ENCODE data around the gene TEAD1.

The TEAD1 gene

DNA sequence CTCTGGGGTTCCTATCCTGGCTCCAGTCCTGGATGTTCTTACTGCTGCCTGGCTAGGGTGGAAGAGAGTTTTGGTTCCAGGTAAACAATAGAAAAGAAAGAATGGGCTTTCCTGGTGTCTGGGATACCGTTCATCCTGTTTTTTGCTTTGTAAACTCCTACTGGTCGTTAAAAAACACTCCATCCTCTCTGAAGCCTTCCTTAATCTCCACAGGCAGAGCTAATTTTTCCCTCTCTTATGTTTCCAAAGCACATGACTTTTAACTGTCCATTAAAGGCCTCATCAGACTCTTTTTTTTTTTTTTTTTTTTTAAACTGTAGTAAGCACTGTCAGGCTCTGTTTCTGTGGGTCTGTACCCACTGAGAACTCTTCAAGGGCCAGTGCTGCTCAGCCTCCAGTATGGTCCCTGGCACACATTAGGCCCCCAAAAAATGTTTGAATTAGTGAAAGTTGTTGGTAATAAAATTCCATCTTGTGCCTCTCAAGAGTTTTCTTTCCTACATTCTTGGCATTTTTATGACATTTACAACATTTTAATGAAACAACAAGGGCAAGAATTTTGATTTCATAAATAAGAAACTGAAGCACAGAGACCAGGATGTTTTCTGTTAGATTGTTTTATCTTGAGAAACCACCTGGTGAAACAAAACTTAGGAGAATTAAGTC, 104.2 kb downstream of the TEAD1 start:
- Histone ChIP-seq H3K36me3 (ENCODE audit: control insufficient read depth, insufficient read depth, low read length) (no peaks in the 10 kb centered on the region), H3K9ac (ENCODE audit: low read length) (no peak overlapping the region), H3K27me3 (ENCODE audit: control insufficient read depth, insufficient read depth, low read length) (no peaks in the 10 kb centered on the region), H3K9me3 (ENCODE audit: control insufficient read depth, low read length) (no peaks in the 10 kb centered on the region), H3K4me3 (ENCODE audit: low read length) (no peak overlapping the region), H3K4me1 (ENCODE audit: control insufficient read depth, insufficient read depth, low read length) (no peaks in the 10 kb centered on the region)

- Histone ChIP-seq H3K36me3 (ENCODE audit: control insufficient read depth, insufficient read depth, low read length) (no peaks in the 10 kb centered on the region), H3K4me3 (ENCODE audit: low read length) (no peak overlapping the region), H3K4me1 (ENCODE audit: control insufficient read depth, insufficient read depth, low read length) (no peaks in the 10 kb centered on the region), H3K9me3 (ENCODE audit: control insufficient read depth, low read length) (no peaks in the 10 kb centered on the region), H3K9ac (ENCODE audit: low read length) (no peak overlapping the region), H3K27me3 (ENCODE audit: control insufficient read depth, insufficient read depth, low read length) (no peaks in the 10 kb centered on the region)
These were observed 109.5 kb downstream of the TEAD1 start for GRCh38 chr11:12783765-12784164.

DNA sequence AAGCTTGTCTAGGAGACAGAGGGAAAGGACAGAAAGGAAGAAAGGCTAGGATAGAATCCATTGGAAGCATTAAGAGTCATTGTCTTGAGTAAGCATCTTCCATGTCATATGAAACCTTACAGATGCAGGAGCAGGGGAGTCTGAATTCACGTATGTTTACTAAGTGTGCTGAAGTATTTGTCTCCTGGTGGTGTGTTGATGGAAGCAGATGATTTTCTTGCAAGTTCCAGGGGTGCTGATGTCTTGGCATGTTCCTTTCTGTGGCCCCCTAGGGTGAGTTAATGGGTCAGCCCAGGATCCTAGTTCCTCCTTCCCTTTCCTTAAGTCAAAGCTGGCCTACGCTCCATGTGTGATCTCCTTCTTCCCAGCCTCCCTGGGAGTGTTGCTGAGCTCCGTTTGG, 110.2 kb downstream of the TEAD1 start:
- H3K4me1 ChIP-seq (ENCODE audit: control insufficient read depth, insufficient read depth, low read length), result no peaks in the 10 kb centered on the region
- H3K27me3 ChIP-seq (ENCODE audit: control insufficient read depth, insufficient read depth, low read length), result no peaks in the 10 kb centered on the region
- H3K9ac ChIP-seq (ENCODE audit: low read length), result no peak overlapping the region
- H3K9me3 ChIP-seq (ENCODE audit: control insufficient read depth, low read length), result no peaks in the 10 kb centered on the region
- no peaks in the 10 kb centered on the region for H3K36me3 ChIP-seq (ENCODE audit: control insufficient read depth, insufficient read depth, low read length)
- H3K4me3 ChIP-seq (ENCODE audit: low read length), result no peak overlapping the region

DNA sequence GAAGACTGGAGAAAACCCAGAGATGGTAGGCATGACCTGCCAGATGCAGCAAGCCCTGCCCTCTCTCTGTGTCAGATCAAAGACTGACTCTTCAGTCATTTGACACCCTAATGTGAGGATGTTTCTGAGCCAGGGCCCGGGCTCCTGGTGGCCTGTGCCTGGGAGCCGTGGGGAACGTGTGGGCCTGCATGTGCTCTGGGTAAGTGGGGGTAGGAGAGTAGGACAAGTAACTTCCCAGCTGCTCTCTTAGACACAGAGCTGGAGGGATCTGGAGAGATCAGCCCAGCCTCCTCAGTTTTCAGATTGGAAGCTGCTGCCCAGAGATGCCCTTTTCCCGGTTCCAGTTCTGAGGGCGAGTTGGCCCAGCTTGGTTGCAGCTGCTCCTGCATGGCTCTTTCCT, 110.8 kb downstream of the TEAD1 start:
- no peaks in the 10 kb centered on the region for H3K36me3 ChIP-seq (ENCODE audit: control insufficient read depth, insufficient read depth, low read length)
- no peak overlapping the region for H3K4me3 ChIP-seq (ENCODE audit: low read length)
- no peaks in the 10 kb centered on the region for H3K4me1 ChIP-seq (ENCODE audit: control insufficient read depth, insufficient read depth, low read length)
- H3K9me3 ChIP-seq (ENCODE audit: control insufficient read depth, low read length), result no peaks in the 10 kb centered on the region
- H3K27me3 ChIP-seq (ENCODE audit: control insufficient read depth, insufficient read depth, low read length), result no peaks in the 10 kb centered on the region
- no peak overlapping the region for H3K9ac ChIP-seq (ENCODE audit: low read length)

DNA sequence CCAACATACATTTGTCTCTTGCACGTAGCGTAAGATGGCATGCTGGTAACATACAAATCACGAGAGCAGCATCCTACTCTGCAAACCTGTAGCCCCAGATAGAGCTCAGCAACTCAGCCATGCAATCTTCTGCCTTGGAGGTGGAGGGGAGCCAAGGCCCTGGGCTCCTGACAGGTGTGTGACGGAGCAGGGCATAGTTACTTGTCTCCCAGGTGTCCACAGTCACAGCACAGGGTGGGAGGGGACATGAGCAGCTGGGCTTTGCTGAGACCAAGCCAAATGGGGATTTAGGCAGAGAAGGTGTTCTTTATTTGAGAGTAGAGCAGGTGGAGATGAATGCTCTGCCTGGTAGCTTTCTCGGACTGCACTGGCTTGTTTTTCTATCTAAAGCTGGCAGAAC, 111.7 kb downstream of the TEAD1 start:
- no peaks in the 10 kb centered on the region for H3K36me3 ChIP-seq (ENCODE audit: control insufficient read depth, insufficient read depth, low read length)
- H3K4me3 ChIP-seq (ENCODE audit: low read length), result no peak overlapping the region
- H3K9ac ChIP-seq (ENCODE audit: low read length), result no peak overlapping the region
- no peaks in the 10 kb centered on the region for H3K4me1 ChIP-seq (ENCODE audit: control insufficient read depth, insufficient read depth, low read length)
- no peaks in the 10 kb centered on the region for H3K9me3 ChIP-seq (ENCODE audit: control insufficient read depth, low read length)
- H3K27me3 ChIP-seq (ENCODE audit: control insufficient read depth, insufficient read depth, low read length), result no peaks in the 10 kb centered on the region

DNA sequence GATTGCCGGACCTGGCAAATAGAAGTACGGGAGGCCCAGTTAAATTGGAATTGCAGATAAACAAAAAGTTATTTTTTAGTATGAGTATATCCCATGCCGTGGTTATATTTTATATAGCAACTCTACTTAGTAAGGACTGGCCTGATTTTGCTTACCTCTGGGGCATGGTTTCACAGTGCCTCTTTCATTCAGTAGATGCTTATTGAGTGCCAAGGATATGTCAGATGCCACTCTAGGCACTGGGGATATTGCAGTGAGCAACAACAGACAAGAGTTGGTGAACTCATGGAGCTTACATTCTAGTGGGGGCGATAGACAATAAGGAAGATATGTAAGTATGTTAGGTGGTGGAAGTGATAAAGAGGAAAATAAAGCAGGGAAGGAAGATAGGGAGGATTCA, 112.2 kb downstream of the TEAD1 start:
- Histone ChIP-seq H3K27me3 (ENCODE audit: control insufficient read depth, insufficient read depth, low read length) (no peaks in the 10 kb centered on the region), H3K36me3 (ENCODE audit: control insufficient read depth, insufficient read depth, low read length) (no peaks in the 10 kb centered on the region), H3K4me1 (ENCODE audit: control insufficient read depth, insufficient read depth, low read length) (no peaks in the 10 kb centered on the region), H3K4me3 (ENCODE audit: low read length) (no peak overlapping the region), H3K9me3 (ENCODE audit: control insufficient read depth, low read length) (no peaks in the 10 kb centered on the region), H3K9ac (ENCODE audit: low read length) (no peak overlapping the region)

DNA sequence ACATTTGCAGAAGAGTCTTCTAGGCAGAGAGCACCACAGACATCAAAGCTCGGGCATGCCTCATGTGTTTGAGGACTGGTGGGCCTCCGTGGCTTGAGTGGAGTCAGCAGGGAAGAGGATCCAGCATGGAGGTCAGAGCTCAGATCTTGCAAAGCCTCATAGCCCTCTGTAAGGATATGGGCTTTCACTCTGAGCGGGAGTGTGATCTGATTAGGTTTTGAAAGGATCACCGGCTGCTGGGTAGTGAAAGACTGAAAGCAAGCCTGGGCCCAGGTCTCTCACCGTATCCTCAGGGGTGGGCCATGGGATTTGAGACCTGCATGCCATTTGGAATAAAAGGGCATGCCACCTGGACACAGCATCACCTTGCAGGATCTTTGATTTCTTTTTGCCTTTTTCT, 112.7 kb downstream of the TEAD1 start:
- no peaks in the 10 kb centered on the region for H3K27me3 ChIP-seq (ENCODE audit: control insufficient read depth, insufficient read depth, low read length)
- no peaks in the 10 kb centered on the region for H3K9me3 ChIP-seq (ENCODE audit: control insufficient read depth, low read length)
- H3K4me3 ChIP-seq (ENCODE audit: low read length), result no peak overlapping the region
- no peaks in the 10 kb centered on the region for H3K4me1 ChIP-seq (ENCODE audit: control insufficient read depth, insufficient read depth, low read length)
- H3K36me3 ChIP-seq (ENCODE audit: control insufficient read depth, insufficient read depth, low read length), result no peaks in the 10 kb centered on the region
- no peak overlapping the region for H3K9ac ChIP-seq (ENCODE audit: low read length)

DNA sequence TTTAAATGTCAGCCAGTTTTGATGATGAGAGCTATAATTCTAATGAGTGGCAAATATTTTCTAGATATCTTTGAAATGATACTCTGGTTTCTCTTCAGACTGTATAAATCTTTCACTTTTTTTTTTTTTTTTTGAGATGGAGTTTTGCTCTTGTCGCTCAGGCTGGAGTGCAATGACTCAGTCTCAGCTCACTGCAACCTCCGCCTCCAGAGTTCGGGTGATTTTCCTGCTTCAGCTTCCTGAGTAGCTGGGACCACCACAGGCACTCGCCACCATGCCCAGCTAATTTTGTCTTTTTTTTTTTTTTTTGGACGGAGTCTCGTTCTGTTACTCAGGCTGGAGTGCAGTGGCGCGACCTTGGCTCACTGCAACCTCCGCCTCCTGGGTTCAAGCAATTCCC, 113.6 kb downstream of the TEAD1 start:
- Histone ChIP-seq H3K4me1 (ENCODE audit: control insufficient read depth, insufficient read depth, low read length) (no peaks in the 10 kb centered on the region), H3K4me3 (ENCODE audit: low read length) (no peak overlapping the region)

DNA sequence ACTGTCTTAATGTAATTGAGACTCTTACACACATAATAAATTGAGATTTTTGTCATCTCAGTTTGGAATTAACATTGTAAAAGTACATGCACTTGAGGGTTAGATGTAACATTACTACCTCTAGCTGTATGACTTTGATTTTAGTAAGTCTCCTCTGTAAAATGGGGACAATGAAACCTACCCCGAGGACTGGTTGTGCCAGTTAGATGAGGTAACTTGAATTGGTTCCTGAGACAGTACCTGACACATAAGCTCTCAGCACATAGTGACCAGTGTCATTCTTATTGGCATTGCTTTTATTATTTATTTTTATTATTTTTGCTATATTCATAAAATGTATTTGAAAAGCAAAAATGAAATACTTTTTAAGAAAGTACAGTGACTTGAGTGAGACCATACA, 114.8 kb downstream of the TEAD1 start:
- H3K9me3 ChIP-seq (ENCODE audit: control insufficient read depth, low read length), result no peaks in the 10 kb centered on the region
- no peaks in the 10 kb centered on the region for H3K27me3 ChIP-seq (ENCODE audit: control insufficient read depth, insufficient read depth, low read length)
- H3K4me3 ChIP-seq (ENCODE audit: low read length), result no peak overlapping the region
- no peak overlapping the region for H3K9ac ChIP-seq (ENCODE audit: low read length)
- H3K4me1 ChIP-seq (ENCODE audit: control insufficient read depth, insufficient read depth, low read length), result no peaks in the 10 kb centered on the region
- no peaks in the 10 kb centered on the region for H3K36me3 ChIP-seq (ENCODE audit: control insufficient read depth, insufficient read depth, low read length)

More for the DNA sequence above, 113.6 kb downstream of the TEAD1 start:
- Histone ChIP-seq H3K9me3 (ENCODE audit: control insufficient read depth, low read length) (no peaks in the 10 kb centered on the region), H3K36me3 (ENCODE audit: control insufficient read depth, insufficient read depth, low read length) (no peaks in the 10 kb centered on the region), H3K9ac (ENCODE audit: low read length) (no peak overlapping the region), H3K27me3 (ENCODE audit: control insufficient read depth, insufficient read depth, low read length) (no peaks in the 10 kb centered on the region)

- Histone ChIP-seq H3K9ac (ENCODE audit: low read length) (no peak overlapping the region), H3K4me1 (ENCODE audit: control insufficient read depth, insufficient read depth, low read length) (no peaks in the 10 kb centered on the region), H3K36me3 (ENCODE audit: control insufficient read depth, insufficient read depth, low read length) (no peaks in the 10 kb centered on the region), H3K27me3 (ENCODE audit: control insufficient read depth, insufficient read depth, low read length) (no peaks in the 10 kb centered on the region), H3K4me3 (ENCODE audit: low read length) (no peak overlapping the region), H3K9me3 (ENCODE audit: control insufficient read depth, low read length) (no peaks in the 10 kb centered on the region)
These were observed 115.5 kb downstream of the TEAD1 start for GRCh38 chr11:12789596-12790215.

GRCh38 chr11:12790861-12791616, 116.8 kb downstream of the TEAD1 start:
- Histone ChIP-seq H3K9me3 (ENCODE audit: control insufficient read depth, low read length) (no peaks in the 10 kb centered on the region), H3K9ac (ENCODE audit: low read length) (no peak overlapping the region), H3K4me1 (ENCODE audit: control insufficient read depth, insufficient read depth, low read length) (no peaks in the 10 kb centered on the region), H3K36me3 (ENCODE audit: control insufficient read depth, insufficient read depth, low read length) (no peaks in the 10 kb centered on the region), H3K27me3 (ENCODE audit: control insufficient read depth, insufficient read depth, low read length) (no peaks in the 10 kb centered on the region), H3K4me3 (ENCODE audit: low read length) (no peak overlapping the region)

GRCh38 chr11:12792018-12792417, 117.8 kb downstream of the TEAD1 start:
- Histone ChIP-seq H3K9me3 (ENCODE audit: control insufficient read depth, low read length) (no peaks in the 10 kb centered on the region), H3K27me3 (ENCODE audit: control insufficient read depth, insufficient read depth, low read length) (no peaks in the 10 kb centered on the region), H3K36me3 (ENCODE audit: control insufficient read depth, insufficient read depth, low read length) (no peaks in the 10 kb centered on the region), H3K9ac (ENCODE audit: low read length) (no peak overlapping the region), H3K4me1 (ENCODE audit: control insufficient read depth, insufficient read depth, low read length) (no peaks in the 10 kb centered on the region), H3K4me3 (ENCODE audit: low read length) (no peak overlapping the region)

Measured in mucosa of stomach (tissue), 1 donor.